Endodermal cell (in vitro differentiated cells): Measurements from ENCODE around the gene NEGR1. TPM values are rescaled to one million over a fixed set of nuclear protein-coding genes. Genes with fewer than 3 reads are reported as not detected.

Source experiments
- DNase-seq: peaks from one replicate; pipeline ENCODE4 v3.0.0-alpha.2; 2017
- H3K27ac ChIP-seq: 2 replicates; pipeline ENCODE4 v1.5.1; 2013; ENCODE audit warnings: mild to moderate bottlenecking, low read depth, low read length, moderate library complexity
- H3K27me3 ChIP-seq: 2 replicates; pipeline ENCODE4 v1.6.1; 2013; ENCODE audit warnings: mild to moderate bottlenecking, low read length, moderate library complexity; ENCODE audit not compliant: insufficient read depth, control insufficient read depth, poor library complexity, severe bottlenecking
- H3K36me3 ChIP-seq: 2 replicates; pipeline ENCODE4 v1.7.0; 2013; ENCODE audit warnings: mild to moderate bottlenecking, low read length, moderate library complexity; ENCODE audit not compliant: control insufficient read depth, insufficient read depth
- H3K4me1 ChIP-seq: one replicate; pipeline ENCODE4 v1.7.0; 2013; ENCODE audit warnings: low read length; ENCODE audit not compliant: control insufficient read depth, insufficient read depth
- H3K4me3 ChIP-seq: 2 replicates; pipeline ENCODE4 v1.5.1; 2013; ENCODE audit warnings: mild to moderate bottlenecking, low read length, moderate library complexity
- H3K9ac ChIP-seq: 2 replicates; pipeline ENCODE4 v1.6.1; 2013; ENCODE audit warnings: mild to moderate bottlenecking, low read length, moderate library complexity; ENCODE audit not compliant: poor library complexity, severe bottlenecking; ENCODE audit errors: extremely low read depth
- H3K9me3 ChIP-seq: 2 replicates; pipeline ENCODE4 v1.6.1; 2013; ENCODE audit warnings: mild to moderate bottlenecking, low read length, moderate library complexity; ENCODE audit not compliant: control insufficient read depth
- H3K27ac Mint-ChIP-seq: 2 replicates; pipeline ENCODE4 v1.8.0; 2020; ENCODE audit warnings: mixed read lengths
- H3K27me3 Mint-ChIP-seq: 2 replicates; pipeline ENCODE4 v1.8.0; 2021; ENCODE audit warnings: mild to moderate bottlenecking, mixed read lengths; ENCODE audit not compliant: insufficient read depth
- H3K36me3 Mint-ChIP-seq: 2 replicates; pipeline ENCODE4 v1.8.0; 2020; ENCODE audit warnings: low read depth, mixed read lengths
- H3K4me1 Mint-ChIP-seq: 2 replicates; pipeline ENCODE4 v1.8.0; 2020; ENCODE audit warnings: mixed read lengths
- H3K4me3 Mint-ChIP-seq: 2 replicates; pipeline ENCODE4 v1.8.0; 2020; ENCODE audit warnings: mild to moderate bottlenecking, moderate library complexity, mixed read lengths
- H3K9me3 Mint-ChIP-seq: 2 replicates; pipeline ENCODE4 v1.8.0; 2020; ENCODE audit warnings: mild to moderate bottlenecking, mixed read lengths
- WGBS, 2 experiments: methylation state at CpG; one replicate each; pipeline versions ENCODE4 v1.1.5 to v1.1.7; 2013; ENCODE audit warnings: missing lambda C conversion rate in 2 of 2, mixed read lengths in 1 of 2; ENCODE audit not compliant: insufficient coverage in 1 of 2, insufficient read length in 1 of 2; 5-methylcytosine and 5-hydroxymethylcytosine counted together
- total RNA-seq, 2 donors: library from RNA; stranded (reverse); fragmentation: NEBNext Ultra II Directional in 1 of 2; extraction: Animal tissue kit (Norgen Biotek cat#: 25700) in 1 of 2; gene quantifications; 2 replicates in 1 of 2; 3 replicates in 1 of 2; pipeline ENCODE4 v1.2.1, GENCODE V29; 2021
- TF ChIP-seq, protein P1 (sequence below): fragments of 200-600 bp; sonication (generic); conservative IDR thresholded peaks from 2 replicates; pipeline ENCODE4 v1.5.0; 2021; ENCODE audit warnings: antibody characterized with exemption, mild to moderate bottlenecking

NEGR1 gene
- total RNA-seq, 2 donors from 2014 or later, result 1.5 to 2.1 TPM

DNA sequence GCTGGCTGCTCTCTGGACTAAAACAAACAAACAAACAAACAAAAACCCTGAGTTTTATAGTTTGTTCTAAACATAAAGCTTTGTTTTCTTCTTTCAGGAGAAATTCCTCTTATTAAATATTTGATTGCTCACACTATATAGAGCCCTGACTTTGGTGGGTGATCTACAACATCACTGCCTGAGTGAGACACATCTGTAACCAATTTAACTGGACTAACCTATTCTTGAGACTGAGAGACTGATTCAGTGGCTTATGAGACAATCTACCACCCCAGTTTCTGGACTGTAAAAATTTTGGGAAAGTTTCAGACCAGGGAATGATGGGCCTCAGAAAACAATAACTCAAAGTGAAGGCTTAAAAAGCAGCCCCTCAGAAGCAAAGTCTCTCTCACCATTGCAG lies 537.0 kb downstream of the NEGR1 start:
- no peak overlapping the region for H3K27ac ChIP-seq
- TF ChIP-seq, protein P1, sequence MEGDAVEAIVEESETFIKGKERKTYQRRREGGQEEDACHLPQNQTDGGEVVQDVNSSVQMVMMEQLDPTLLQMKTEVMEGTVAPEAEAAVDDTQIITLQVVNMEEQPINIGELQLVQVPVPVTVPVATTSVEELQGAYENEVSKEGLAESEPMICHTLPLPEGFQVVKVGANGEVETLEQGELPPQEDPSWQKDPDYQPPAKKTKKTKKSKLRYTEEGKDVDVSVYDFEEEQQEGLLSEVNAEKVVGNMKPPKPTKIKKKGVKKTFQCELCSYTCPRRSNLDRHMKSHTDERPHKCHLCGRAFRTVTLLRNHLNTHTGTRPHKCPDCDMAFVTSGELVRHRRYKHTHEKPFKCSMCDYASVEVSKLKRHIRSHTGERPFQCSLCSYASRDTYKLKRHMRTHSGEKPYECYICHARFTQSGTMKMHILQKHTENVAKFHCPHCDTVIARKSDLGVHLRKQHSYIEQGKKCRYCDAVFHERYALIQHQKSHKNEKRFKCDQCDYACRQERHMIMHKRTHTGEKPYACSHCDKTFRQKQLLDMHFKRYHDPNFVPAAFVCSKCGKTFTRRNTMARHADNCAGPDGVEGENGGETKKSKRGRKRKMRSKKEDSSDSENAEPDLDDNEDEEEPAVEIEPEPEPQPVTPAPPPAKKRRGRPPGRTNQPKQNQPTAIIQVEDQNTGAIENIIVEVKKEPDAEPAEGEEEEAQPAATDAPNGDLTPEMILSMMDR, result no peak
- H3K4me3 ChIP-seq, result no peak overlapping the region
- no peaks in the 10 kb centered on the region for H3K4me1 ChIP-seq
- Mint-ChIP-seq H3K9me3 (peaks cover 3% of the 10 kb centered on the region), H3K4me1 (no peaks in the 10 kb centered on the region), H3K4me3 (no peak overlapping the region), H3K36me3 (no peaks in the 10 kb centered on the region), H3K27me3 (no peaks in the 10 kb centered on the region), H3K27ac (no peak overlapping the region)
- H3K36me3 ChIP-seq, result no peaks in the 10 kb centered on the region
- no peaks in the 10 kb centered on the region for H3K9me3 ChIP-seq
- H3K9ac ChIP-seq, result no peak overlapping the region
- H3K27me3 ChIP-seq, result no peaks in the 10 kb centered on the region
- no peak for DNase-seq

DNA sequence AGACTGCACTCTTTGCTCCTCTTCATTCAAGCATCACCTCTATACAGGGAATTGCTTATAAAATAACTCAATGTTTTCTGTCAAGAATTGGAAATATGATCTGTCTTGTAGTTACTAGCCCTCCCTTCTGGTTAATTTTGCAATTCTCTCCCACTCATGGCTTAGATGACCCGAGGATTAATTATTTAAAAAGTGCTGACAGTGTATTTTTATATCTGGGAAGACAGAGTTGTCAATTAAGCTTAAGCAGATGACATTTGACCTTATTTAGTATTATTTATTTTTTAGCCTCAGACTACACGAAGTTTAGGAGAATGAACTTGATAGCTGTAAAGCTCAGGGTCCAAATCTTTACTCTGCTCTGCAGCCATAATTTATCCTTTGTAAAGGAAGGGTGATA lies 538.5 kb downstream of the NEGR1 start:
- H3K4me1 ChIP-seq, result no peaks in the 10 kb centered on the region
- no peaks in the 10 kb centered on the region for H3K9me3 ChIP-seq
- H3K9ac ChIP-seq, result no peak overlapping the region
- DNase-seq, result no peak
- WGBS, 2 experiments, result 89% methylated on average over 2 of the region's 2 CpGs; no CpG with 5 or more reads in 1 of the 2 experiments
- Mint-ChIP-seq H3K36me3 (no peaks in the 10 kb centered on the region), H3K9me3 (no peaks in the 10 kb centered on the region), H3K4me3 (no peak overlapping the region), H3K4me1 (no peaks in the 10 kb centered on the region), H3K27ac (no peak overlapping the region), H3K27me3 (no peaks in the 10 kb centered on the region)
- TF ChIP-seq, protein P1, result no peak
- H3K27me3 ChIP-seq, result no peaks in the 10 kb centered on the region
- no peak overlapping the region for H3K27ac ChIP-seq
- H3K4me3 ChIP-seq, result no peak overlapping the region
- no peaks in the 10 kb centered on the region for H3K36me3 ChIP-seq

DNA sequence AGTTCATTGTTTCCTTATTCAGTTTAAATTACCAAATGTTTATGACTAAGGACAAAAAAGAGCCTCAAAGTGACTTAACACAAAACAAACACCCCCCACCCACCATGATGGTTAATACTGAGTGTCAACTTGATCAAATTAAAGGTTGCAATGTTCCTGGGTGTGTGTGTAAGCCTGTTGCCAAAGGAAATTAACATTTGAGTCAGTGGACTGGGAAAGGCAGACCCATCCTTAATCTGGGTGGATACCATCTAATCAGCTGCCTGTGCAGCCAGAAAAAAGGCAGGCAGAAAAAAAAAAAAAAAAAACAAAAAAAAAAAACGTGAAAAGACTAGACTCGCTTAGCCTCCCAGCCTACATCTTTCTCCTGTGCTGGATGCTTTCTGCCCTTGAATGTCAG lies 543.4 kb downstream of the NEGR1 start:
- no peaks in the 10 kb centered on the region for H3K27me3 Mint-ChIP-seq
- WGBS, 2 experiments, result 83% methylated on average over 2 of the region's 2 CpGs; no CpG with 5 or more reads in 1 of the 2 experiments
- no peak overlapping the region for H3K4me3 ChIP-seq
- H3K4me3 Mint-ChIP-seq, result no peak overlapping the region
- H3K27me3 ChIP-seq, result no peaks in the 10 kb centered on the region
- H3K9me3 ChIP-seq, result no peaks in the 10 kb centered on the region
- H3K36me3 Mint-ChIP-seq, result no peaks in the 10 kb centered on the region
- H3K36me3 ChIP-seq, result no peaks in the 10 kb centered on the region
- H3K27ac ChIP-seq, result no peak overlapping the region
- no peaks in the 10 kb centered on the region for H3K4me1 ChIP-seq
- DNase-seq, result no peak
- no peak overlapping the region for H3K9ac ChIP-seq
- H3K4me1 Mint-ChIP-seq, result peaks cover 6% of the 10 kb centered on the region
- TF ChIP-seq, protein P1, result no peak
- no peak overlapping the region for H3K27ac Mint-ChIP-seq
- H3K9me3 Mint-ChIP-seq, result no peaks in the 10 kb centered on the region
